HG03097 (cell line): ENCODE results near the gene XG.
"Not testable (repeated sequence)": the region's sequence is repeated elsewhere in the genome, so short reads cannot be mapped to it uniquely, and the experiment has no call there.

Experiments used
- ATAC-seq: cut with Tn5 transposase; IDR thresholded peaks from one replicate; pipeline ENCODE4 v1.9.1; 2021; ENCODE audit not compliant: unreplicated experiment, low FRiP score

Gene XG

DNA sequence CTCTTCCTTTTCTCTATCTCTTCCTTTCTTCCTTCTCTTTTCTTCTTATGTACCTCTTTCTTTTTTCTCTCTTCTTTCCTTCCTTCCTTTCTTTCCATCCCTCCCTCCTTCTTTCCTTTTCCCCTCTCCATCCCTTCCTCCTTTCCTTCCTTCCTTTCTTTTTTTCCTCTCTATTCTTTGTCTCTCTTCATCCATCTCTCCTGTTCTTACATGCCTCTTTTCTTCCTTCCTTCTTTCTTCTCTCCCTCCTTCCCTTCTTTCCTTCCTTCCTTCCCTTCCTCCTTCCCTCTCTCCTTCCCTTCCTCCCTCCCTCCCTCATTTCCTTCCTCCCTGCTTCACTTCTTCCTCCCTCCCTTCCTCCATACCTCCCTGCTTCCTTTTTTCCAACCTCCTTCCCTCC, 19.2 kb upstream of the XG start:
- ATAC-seq, result no peak

- ATAC-seq, result no peak
Observed at GRCh38 chrX:2733286-2733685, 18.6 kb upstream of the XG start.

- ATAC-seq, result no peak
Observed at GRCh38 chrX:2735270-2735669, 16.6 kb upstream of the XG start.

- no peak for ATAC-seq
Observed at GRCh38 chrX:2740672-2741071, 11.2 kb upstream of the XG start.

GRCh38 chrX:2741386-2741785, 10.5 kb upstream of the XG start:
- ATAC-seq, result no peak

GRCh38 chrX:2746250-2746649, 5.6 kb upstream of the XG start:
- not testable (repeated sequence) for ATAC-seq

DNA sequence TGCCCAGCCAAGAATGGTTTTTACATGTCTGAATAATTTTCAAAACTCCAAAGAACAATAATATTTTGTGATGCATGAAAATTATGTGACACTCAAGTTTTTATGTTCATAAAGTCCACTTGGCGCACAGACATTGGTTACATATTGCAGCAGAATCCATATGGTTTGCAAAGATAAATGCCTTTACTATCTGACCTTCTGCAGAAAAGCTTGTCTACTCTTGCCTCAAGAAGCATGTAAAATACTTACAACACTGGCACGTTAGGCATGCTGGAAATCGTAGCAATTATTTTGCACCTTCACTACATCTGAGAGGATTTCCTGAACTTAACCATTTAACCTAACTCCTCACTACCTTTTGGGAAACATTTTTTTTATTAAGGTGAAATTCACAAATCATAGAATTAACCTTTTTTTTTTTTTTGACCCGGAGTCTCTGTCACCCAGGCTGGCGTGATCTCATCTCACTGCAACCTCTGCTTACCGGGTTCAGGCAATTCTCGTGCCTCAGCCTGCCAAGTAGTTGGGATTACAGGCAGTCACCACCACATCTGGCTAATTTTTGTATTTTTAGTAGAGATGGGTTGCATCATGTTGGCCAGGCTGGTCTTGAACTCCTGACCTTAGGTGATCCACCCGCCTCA, 3.5 kb upstream of the XG start:
- no peak for ATAC-seq

DNA sequence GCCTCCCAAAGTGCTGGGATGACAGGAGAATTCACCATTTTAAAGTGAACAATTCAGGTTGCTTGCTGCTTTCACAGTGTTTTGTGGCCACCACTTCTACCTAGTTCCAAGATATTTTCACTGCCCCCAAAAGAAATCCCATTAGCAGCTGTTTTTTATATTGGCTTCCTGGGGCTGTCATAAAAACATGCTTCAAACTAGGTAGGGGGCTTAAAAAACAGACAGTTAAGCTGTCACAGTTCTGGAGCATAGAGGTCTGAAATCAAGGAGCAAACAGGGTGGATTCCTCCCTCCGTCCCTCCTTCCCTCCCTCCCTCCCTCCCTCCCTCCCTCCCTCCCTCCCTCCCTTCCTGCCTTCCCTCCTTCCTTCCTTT, 3.0 kb upstream of the XG start:
- no peak for ATAC-seq

DNA sequence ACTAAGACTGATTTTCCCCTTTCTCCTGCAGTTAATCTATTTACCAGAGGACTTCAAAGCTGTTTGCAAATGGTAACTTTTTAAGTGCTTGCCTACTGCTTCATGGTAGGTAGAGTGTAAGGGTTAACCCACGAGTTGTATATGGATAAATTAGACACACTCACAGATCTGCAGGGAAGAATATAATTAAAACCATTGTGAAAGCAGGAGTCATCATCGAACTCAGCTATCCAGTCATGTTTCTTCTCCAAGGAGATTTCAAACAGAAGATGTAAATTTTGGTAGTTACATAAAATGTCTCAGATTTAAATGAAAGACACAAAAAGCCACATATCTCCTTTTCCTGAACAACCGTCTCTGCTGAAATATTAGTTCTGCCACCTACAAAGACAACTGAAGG, 549 bp upstream of the XG start:
- ATAC-seq, result no peak

DNA sequence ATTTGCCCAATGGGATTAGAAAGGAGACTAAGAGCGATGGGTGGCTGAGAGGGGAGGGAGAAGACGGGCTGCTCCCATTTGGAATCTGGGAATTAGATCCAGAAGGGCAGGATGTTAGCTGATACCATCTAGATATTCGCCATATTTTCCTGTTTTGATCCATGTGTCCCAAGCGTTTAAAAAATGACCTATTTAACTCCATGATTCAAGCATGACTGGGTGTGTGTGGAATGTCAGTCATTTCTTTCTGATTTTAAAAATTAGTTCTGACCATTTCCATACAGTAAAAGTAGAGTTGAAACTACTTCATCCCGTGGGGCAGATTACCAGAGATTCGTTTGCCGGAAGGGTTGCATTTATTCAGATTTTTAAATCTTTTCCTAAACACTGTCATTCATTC, 601 bp downstream of the XG start:
- ATAC-seq, result not testable (repeated sequence)

GRCh38 chrX:2755163-2755715, 3.4 kb downstream of the XG start:
- ATAC-seq, result not testable (repeated sequence)

DNA sequence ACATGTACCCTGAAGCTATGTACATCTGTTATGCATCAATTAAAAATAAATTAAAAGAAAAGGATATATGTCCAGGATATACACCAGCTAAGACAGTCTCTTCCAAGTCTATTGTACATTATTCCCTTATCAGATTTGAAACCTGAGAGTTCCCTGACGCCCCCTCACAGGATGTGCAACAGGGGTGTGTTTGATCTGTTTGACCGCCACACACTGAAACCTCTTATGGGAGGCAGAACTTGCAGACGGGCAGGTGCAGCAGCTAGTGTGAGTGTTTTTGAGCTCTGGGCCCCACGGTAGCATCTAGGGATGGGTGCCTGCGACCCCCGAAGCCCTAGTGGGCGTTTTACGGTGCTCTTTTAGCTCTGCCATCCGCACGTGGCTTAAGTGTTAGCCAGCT, 4.7 kb downstream of the XG start:
- ATAC-seq, result no peak

- ATAC-seq, result no peak
Observed at GRCh38 chrX:2761246-2761645, 9.4 kb downstream of the XG start.

GRCh38 chrX:2762671-2763070, 10.8 kb downstream of the XG start:
- not testable (repeated sequence) for ATAC-seq

DNA sequence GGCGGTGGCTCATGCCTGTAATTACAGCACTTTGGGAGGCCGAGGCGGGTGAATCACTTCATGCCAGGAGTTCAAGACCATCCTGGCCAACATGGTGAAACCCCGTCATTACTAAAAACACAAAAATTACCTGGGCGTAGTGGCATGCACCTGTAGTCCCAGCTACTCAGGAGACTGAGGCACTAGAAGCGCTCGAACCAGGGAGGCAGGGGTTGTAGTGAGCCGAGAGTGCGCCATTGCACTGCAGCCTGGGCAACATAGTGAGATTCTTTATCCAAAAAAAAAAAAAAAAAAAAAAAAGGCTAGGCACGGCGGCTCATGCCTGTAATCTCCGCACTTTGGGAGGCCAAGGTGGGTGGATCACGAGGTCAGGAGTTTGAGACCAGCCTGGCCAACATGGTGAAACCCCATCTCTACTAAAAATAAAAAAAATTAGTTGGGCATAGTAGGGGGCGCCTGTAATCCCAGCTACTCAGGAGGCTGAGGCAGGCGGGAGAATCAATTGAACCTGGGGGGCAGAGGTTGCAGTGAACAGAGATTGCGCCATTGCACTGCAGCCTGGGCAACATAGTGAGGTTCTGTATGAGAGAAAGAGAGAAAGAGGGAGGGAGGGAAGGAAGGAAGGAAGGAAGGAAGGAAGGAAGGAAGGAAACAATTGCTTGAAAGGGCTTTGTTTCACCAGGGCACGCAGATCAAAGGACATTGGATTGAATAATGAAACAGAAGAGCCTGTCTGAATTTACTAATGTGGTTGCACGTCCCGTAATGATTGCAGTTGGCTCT, 13.1 kb downstream of the XG start:
- not testable (repeated sequence) for ATAC-seq

GRCh38 chrX:2765549-2765830, 13.7 kb downstream of the XG start:
- no peak for ATAC-seq

DNA sequence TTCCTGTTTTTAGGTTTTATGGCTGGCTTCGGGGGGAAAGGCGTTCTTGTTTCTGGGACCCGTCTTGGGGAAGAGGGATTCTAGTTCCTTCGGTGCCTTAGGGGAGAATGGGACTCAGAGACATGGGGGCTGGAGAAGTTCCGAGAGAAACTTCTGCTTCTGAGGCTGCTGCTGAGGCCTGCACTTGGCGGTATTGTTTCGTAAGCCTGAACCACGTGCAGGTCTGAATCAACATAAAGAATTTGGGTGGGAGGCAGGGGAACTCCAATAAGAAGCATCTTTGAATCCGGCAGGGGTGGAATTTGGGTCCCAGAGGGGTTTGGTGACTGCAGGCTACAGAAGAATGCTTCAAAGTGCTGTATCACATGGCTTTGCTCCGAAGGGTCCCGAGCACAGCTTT, 15.1 kb downstream of the XG start:
- ATAC-seq, result no peak

GRCh38 chrX:2767631-2768455, 16.0 kb downstream of the XG start:
- ATAC-seq, result no peak

GRCh38 chrX:2769615-2770014, 17.8 kb downstream of the XG start:
- no peak for ATAC-seq

- not testable (repeated sequence) for ATAC-seq
Observed at GRCh38 chrX:2773166-2774055, 21.6 kb downstream of the XG start.
